A549 (cell line): ENCODE measurements around the gene GCK. TPM values are rescaled to one million over a fixed set of nuclear protein-coding genes. Genes with fewer than 3 reads are reported as not detected.

Experiments
- ATAC-seq, 2 experiments: fragments of 200-7000 bp in 1 of 2; fragments of >200 bp in 1 of 2; cut with Nextera tagmentation in 1 of 2; cut with Tn5 transposase in 1 of 2; 3 replicates each; pipeline versions ENCODE4 v1.8.0 to v1.9.1; 2018 to 2020; ENCODE audit warnings: mild to moderate bottlenecking in 1 of 2, moderate library complexity in 1 of 2
- CTCF ChIA-PET: fragments of 300-600 bp; sonication (Branson Sonifier 250); formaldehyde crosslinking; extraction: SDS; loops from one replicate; lab custom pipeline; 2021; ENCODE audit warnings: antibody characterized with exemption, inconsistent platforms; lab: Yijun Ruan, JAX
- POLR2A ChIA-PET: fragments of 350-600 bp; formaldehyde crosslinking; extraction: SDS; loops from one replicate; lab custom pipeline; 2021; ENCODE audit warnings: antibody characterized with exemption, inconsistent platforms; lab: Yijun Ruan, JAX
- DNase-seq, 2 experiments: peaks; one replicate each; pipeline versions ENCODE4 v3.0.0 to v3.0.0-alpha.2; 2011 to 2016; ENCODE audit warnings: low read depth in 1 of 2, low spot score in 1 of 2
- FAIRE-seq: peaks from 2 replicates; lab custom pipeline; 2011; peaks lifted over from hg19 to GRCh38; lab: Jason Lieb, UNC
- H3K27ac ChIP-seq, 2 experiments: fragments of >200 bp; sonication (Bioruptor Twin); formaldehyde crosslinking; 3 replicates each; pipeline ENCODE4 v1.5.1; 2016 to 2017
- H3K4me1 ChIP-seq: fragments of >200 bp; sonication (Bioruptor Twin); formaldehyde crosslinking; 3 replicates; pipeline ENCODE4 v1.6.1; 2016
- H3K4me2 ChIP-seq: fragments of >200 bp; sonication (Bioruptor Twin); formaldehyde crosslinking; 3 replicates; pipeline ENCODE4 v1.6.1; 2016
- H3K4me3 ChIP-seq: fragments of >200 bp; sonication (Bioruptor Twin); formaldehyde crosslinking; 3 replicates; pipeline ENCODE4 v1.5.1; 2016
- H3K9me3 ChIP-seq: fragments of >200 bp; sonication (Bioruptor Twin); formaldehyde crosslinking; 3 replicates; pipeline ENCODE4 v1.6.1; 2016
- BHLHE40 ChIP-seq: IDR thresholded peaks from 2 replicates; pipeline ENCODE4 v1.6.1; 2012; ENCODE audit warnings: low read depth, low read length, inconsistent platforms
- CBX2 ChIP-seq: fragments of 200-600 bp; sonication (generic); IDR thresholded peaks from 2 replicates; pipeline ENCODE4 v1.6.1; 2016; ENCODE audit warnings: low read depth, mild to moderate bottlenecking, borderline replicate concordance
- CBX8 ChIP-seq: fragments of 200-600 bp; sonication (generic); IDR thresholded peaks from 2 replicates; pipeline ENCODE4 v1.6.1; 2016
- EHF ChIP-seq: fragments of 250-450 bp; sonication (Bioruptor Pico); IDR thresholded peaks from 2 replicates; pipeline ENCODE4 v1.5.0; 2020; ENCODE audit warnings: mild to moderate bottlenecking
- EP300 ChIP-seq, 2 experiments: fragments of >200 bp; sonication (Bioruptor Twin); formaldehyde crosslinking; IDR thresholded peaks; 2 replicates in 1 of 2; 3 replicates in 1 of 2; pipeline ENCODE4 v1.6.1; 2016 to 2017
- ESRRA ChIP-seq: fragments of 150-350 bp; IDR thresholded peaks from 2 replicates; pipeline ENCODE4 v1.6.1; 2014; ENCODE audit warnings: mild to moderate bottlenecking, low read length, borderline replicate concordance
- FOSL2 ChIP-seq, 2 experiments: fragments of 450-650 bp in 1 of 2; fragments of >200 bp in 1 of 2; sonication (Bioruptor Twin) in 1 of 2; formaldehyde crosslinking; IDR thresholded peaks; 2 replicates each; pipeline versions ENCODE4 v1.5.0 to v1.6.1; 2016 to 2020; ENCODE audit warnings: mild to moderate bottlenecking in 1 of 2, moderate library complexity in 1 of 2
- HDAC2 ChIP-seq: fragments of 200-600 bp; sonication (generic); IDR thresholded peaks from 2 replicates; pipeline ENCODE4 v1.6.1; 2016
- HEYL ChIP-seq: fragments of 250-450 bp; sonication (Bioruptor Pico); IDR thresholded peaks from 2 replicates; pipeline ENCODE4 v1.8.0; 2021; ENCODE audit warnings: mild to moderate bottlenecking, moderate library complexity
- HOXA7 ChIP-seq: fragments of 250-450 bp; sonication (Bioruptor Pico); IDR thresholded peaks from 2 replicates; pipeline ENCODE4 v1.5.0; 2020; ENCODE audit warnings: mild to moderate bottlenecking, moderate library complexity
- JUN ChIP-seq, 2 experiments: fragments of >200 bp; sonication (Bioruptor Twin); formaldehyde crosslinking; IDR thresholded peaks; 2 replicates in 1 of 2; 3 replicates in 1 of 2; pipeline ENCODE4 v1.6.1; 2016 to 2017
- JUNB ChIP-seq: fragments of >200 bp; sonication (Bioruptor Twin); formaldehyde crosslinking; IDR thresholded peaks from 2 replicates; pipeline ENCODE4 v1.6.1; 2016
- MAX ChIP-seq: IDR thresholded peaks from 2 replicates; pipeline ENCODE4 v1.6.1; 2012
- NFE2L2 ChIP-seq: fragments of 150-350 bp; conservative IDR thresholded peaks from 2 replicates; pipeline ENCODE4 v1.6.1; 2014; ENCODE audit warnings: low read length
- NPAS2 ChIP-seq: fragments of 250-450 bp; sonication (Bioruptor Pico); IDR thresholded peaks from 2 replicates; pipeline ENCODE4 v1.8.0; 2022; ENCODE audit warnings: mild to moderate bottlenecking, moderate library complexity, borderline replicate concordance
- RCOR1 ChIP-seq: fragments of 150-350 bp; IDR thresholded peaks from 2 replicates; pipeline ENCODE4 v1.6.1; 2014; ENCODE audit warnings: antibody characterized with exemption, low read length, low read depth
- REST ChIP-seq: fragments of 200-600 bp; sonication (generic); IDR thresholded peaks from 2 replicates; pipeline ENCODE4 v1.6.1; 2016; ENCODE audit warnings: antibody characterized with exemption, mild to moderate bottlenecking, moderate library complexity
- TFCP2L1 ChIP-seq: fragments of 250-450 bp; sonication (Bioruptor Pico); IDR thresholded peaks from 2 replicates; pipeline ENCODE4 v1.5.0; 2021; ENCODE audit warnings: mild to moderate bottlenecking
- TP53 ChIP-seq: fragments of 250-450 bp; sonication (Bioruptor Pico); IDR thresholded peaks from 2 replicates; pipeline ENCODE4 v1.5.0; 2021; ENCODE audit warnings: mild to moderate bottlenecking, moderate library complexity
- ZC3H11A ChIP-seq: fragments of 450-650 bp; IDR thresholded peaks from 2 replicates; pipeline ENCODE4 v1.6.1; 2014; ENCODE audit warnings: antibody characterized with exemption, mild to moderate bottlenecking
- WGBS: methylation state at CpG from one replicate; pipeline ENCODE4 v1.1.6; 2017; ENCODE audit errors: missing lambda C conversion rate; 5-methylcytosine and 5-hydroxymethylcytosine counted together
- polyA plus RNA-seq, 4 experiments: library from polyadenylated mRNA; depleted of rRNA in 3 of 4; stranded (reverse); fragments of >200 nt; fragmentation: RNase III in 1 of 4; extraction: RNeasy Plus Mini Kit Qiagen cat#74134 plus additional on column Dnase treatment in 1 of 4; gene quantifications; 2 replicates in 3 of 4; 3 replicates in 1 of 4; pipeline ENCODE4 v1.2.3, GENCODE V29; 2011 to 2017
- TF ChIP-seq, protein P1 (sequence below): IDR thresholded peaks from 2 replicates; pipeline ENCODE4 v1.6.1; 2012; ENCODE audit warnings: low read depth, borderline replicate concordance
- TF ChIP-seq, protein P2 (sequence below): fragments of 450-650 bp; IDR thresholded peaks from 2 replicates; pipeline ENCODE4 v1.6.1; 2014; ENCODE audit warnings: antibody characterized with exemption
- TF ChIP-seq, protein P3 (sequence below): fragments of 250-450 bp; sonication (Bioruptor Pico); IDR thresholded peaks from 2 replicates; pipeline ENCODE4 v1.5.0; 2020; ENCODE audit warnings: low read depth, mild to moderate bottlenecking, moderate library complexity
- TF ChIP-seq, protein P4 (sequence below): fragments of 150-350 bp; IDR thresholded peaks from 2 replicates; pipeline ENCODE4 v1.6.1; 2014; ENCODE audit warnings: low read depth, mild to moderate bottlenecking, low read length
- TF ChIP-seq, protein P5 (sequence below): IDR thresholded peaks from 2 replicates; pipeline ENCODE4 v1.6.1; 2012

Gene GCK
- polyA plus RNA-seq, 2 of the 4 experiments (the other 2 are of a cell fraction), result 0.12 TPM; not detected in 1

- no peak for TF ChIP-seq MAX
- TF ChIP-seq NFE2L2, result no peak
- no peak for TF ChIP-seq EP300 (IDR thresholded peaks at IDR 0.05)
- no peak for TF ChIP-seq CBX8
- no peak for TF ChIP-seq ESRRA
- TF ChIP-seq JUNB, result no peak
- TF ChIP-seq RCOR1, result no peak
- TF ChIP-seq, protein P1, sequence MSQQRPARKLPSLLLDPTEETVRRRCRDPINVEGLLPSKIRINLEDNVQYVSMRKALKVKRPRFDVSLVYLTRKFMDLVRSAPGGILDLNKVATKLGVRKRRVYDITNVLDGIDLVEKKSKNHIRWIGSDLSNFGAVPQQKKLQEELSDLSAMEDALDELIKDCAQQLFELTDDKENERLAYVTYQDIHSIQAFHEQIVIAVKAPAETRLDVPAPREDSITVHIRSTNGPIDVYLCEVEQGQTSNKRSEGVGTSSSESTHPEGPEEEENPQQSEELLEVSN, result no peak
- no peak for TF ChIP-seq HDAC2
- TF ChIP-seq, protein P2, sequence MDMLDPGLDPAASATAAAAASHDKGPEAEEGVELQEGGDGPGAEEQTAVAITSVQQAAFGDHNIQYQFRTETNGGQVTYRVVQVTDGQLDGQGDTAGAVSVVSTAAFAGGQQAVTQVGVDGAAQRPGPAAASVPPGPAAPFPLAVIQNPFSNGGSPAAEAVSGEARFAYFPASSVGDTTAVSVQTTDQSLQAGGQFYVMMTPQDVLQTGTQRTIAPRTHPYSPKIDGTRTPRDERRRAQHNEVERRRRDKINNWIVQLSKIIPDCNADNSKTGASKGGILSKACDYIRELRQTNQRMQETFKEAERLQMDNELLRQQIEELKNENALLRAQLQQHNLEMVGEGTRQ, result no peak
- TF ChIP-seq ZC3H11A, result no peak
- H3K27ac ChIP-seq, result no peak overlapping the region
- no peak for FAIRE-seq
- no peak overlapping the region for H3K4me2 ChIP-seq
- no peak for DNase-seq
- H3K4me3 ChIP-seq, result no peak overlapping the region
- no peaks in the 10 kb centered on the region for H3K9me3 ChIP-seq
- WGBS, result 85% methylated on average over 4 of the region's 8 CpGs
- no peak for ATAC-seq
- H3K4me1 ChIP-seq, result no peaks in the 10 kb centered on the region
- ChIA-PET POLR2A (no interaction called here), CTCF (interaction anchor here (0.8 to 1.0 kb wide), 2 partner anchors 250 to 330 kb away, joined by 3 to 5 read pairs; no protein-coding TSS in a partner anchor)
These were observed 45.8 kb upstream of the GCK start for GRCh38 chr7:44235066-44235465.

DNA sequence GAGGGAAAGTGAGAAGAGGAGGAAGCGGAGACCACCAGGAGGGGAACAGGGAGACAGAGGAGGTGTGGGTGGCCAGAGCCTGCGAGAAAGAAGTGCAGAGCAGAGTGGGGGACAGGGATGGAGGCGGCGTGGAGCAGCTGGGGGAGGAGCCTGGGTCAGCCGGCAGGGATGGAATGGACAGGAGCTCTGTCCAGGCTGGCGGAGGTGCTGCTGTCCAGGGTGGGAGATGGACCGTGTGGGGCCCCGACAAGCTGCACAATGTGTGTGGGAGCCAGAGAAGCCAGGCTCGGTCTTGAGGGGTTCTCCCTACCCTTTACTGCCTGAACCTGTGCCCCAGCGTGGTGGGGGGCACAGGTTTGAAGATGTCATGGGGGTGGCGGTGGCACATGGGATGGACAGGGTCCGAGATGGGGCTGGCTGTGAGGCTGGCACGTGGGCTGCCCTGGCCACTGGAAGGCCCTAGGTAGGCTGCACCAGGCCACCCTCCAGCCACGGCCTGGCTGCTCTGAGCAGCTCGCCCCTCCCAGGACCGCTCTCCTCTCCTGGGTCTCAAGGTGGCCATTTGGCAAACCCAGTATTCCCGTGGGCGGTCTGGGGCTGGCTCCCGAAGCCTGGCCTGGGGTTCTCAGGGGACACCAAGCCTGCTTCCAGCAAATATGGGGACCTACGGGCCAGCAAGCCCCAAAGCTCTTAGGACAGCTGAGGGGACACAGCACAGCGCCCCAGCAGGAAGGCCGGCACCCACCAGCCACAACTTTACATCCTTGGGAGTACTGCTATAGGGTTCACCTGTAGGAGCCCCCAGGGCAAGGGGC is 43.9 kb upstream of the GCK start:
- H3K9me3 ChIP-seq, result no peaks in the 10 kb centered on the region
- ATAC-seq (no peak), FAIRE-seq (no peak), DNase-seq (no peak)
- no peak overlapping the region for H3K27ac ChIP-seq
- no peak overlapping the region for H3K4me3 ChIP-seq
- ChIA-PET CTCF (interaction anchor here (0.8 to 1.5 kb wide), 3 partner anchors 12 to 333 kb away, joined by 3 read pairs; no protein-coding TSS in a partner anchor), POLR2A (no interaction called here)
- WGBS, result 56% methylated on average over 16 of the region's 22 CpGs
- H3K4me2 ChIP-seq, result no peak overlapping the region
- no peaks in the 10 kb centered on the region for H3K4me1 ChIP-seq
- TF ChIP-seq, protein P3, sequence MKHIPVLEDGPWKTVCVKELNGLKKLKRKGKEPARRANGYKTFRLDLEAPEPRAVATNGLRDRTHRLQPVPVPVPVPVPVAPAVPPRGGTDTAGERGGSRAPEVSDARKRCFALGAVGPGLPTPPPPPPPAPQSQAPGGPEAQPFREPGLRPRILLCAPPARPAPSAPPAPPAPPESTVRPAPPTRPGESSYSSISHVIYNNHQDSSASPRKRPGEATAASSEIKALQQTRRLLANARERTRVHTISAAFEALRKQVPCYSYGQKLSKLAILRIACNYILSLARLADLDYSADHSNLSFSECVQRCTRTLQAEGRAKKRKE (CRISPR knock-in tag), result no peak
- TF ChIP-seq HEYL (CRISPR knock-in tag) (no peak), TP53 (CRISPR knock-in tag) (no peak), JUN (IDR thresholded peaks at IDR 0.05) (no peak), CBX2 (no peak), CBX8 (no peak)
- TF ChIP-seq, protein P4, sequence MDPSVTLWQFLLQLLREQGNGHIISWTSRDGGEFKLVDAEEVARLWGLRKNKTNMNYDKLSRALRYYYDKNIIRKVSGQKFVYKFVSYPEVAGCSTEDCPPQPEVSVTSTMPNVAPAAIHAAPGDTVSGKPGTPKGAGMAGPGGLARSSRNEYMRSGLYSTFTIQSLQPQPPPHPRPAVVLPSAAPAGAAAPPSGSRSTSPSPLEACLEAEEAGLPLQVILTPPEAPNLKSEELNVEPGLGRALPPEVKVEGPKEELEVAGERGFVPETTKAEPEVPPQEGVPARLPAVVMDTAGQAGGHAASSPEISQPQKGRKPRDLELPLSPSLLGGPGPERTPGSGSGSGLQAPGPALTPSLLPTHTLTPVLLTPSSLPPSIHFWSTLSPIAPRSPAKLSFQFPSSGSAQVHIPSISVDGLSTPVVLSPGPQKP, result no peak
- TF ChIP-seq, all 56 proteins: peak for 0

DNA sequence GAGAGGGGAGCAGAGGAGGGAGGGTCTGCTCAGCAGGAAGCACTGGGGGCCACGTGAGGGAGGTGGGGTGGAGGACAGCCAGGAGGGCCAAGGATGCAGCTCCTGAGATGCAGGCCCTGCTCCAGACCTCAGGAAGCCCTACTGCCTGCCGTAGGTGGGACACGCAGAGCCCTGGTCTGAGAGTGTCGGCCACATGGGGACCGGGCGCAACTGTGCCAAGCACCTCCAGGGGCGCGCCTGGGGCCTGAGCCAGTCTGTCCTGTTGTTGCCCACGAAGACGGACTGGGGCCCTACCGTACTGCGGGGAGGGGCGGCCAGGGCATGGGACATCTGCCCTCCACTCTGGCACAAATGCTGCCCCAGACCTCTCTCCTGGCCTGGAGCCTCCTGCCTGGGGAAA is 43.2 kb upstream of the GCK start:
- FAIRE-seq, result no peak
- ChIA-PET CTCF (interaction anchor here (0.8 to 5.1 kb wide), 5 partner anchors 8 to 333 kb away, joined by 3 to 31 read pairs (median 3); no protein-coding TSS in a partner anchor), POLR2A (no interaction called here)
- H3K27ac ChIP-seq, result no peak overlapping the region
- 0 out of 6 replicates have a peak, but pooled peaks of 1 of the 2 experiments have one; percentile 5 for ATAC-seq
- H3K9me3 ChIP-seq, result no peaks in the 10 kb centered on the region
- H3K4me2 ChIP-seq, result no peak overlapping the region
- 86% methylated on average over 7 of the region's 13 CpGs for WGBS
- DNase-seq, result no peak
- H3K4me3 ChIP-seq, result no peak overlapping the region
- no peaks in the 10 kb centered on the region for H3K4me1 ChIP-seq
- TF ChIP-seq REST (no peak), NPAS2 (CRISPR knock-in tag) (no peak), HOXA7 (no peak), FOSL2 (IDR thresholded peaks at IDR 0.05) (no peak), FOSL2 (CRISPR knock-in tag; IDR thresholded peaks at IDR 0.05) (no peak), RCOR1 (no peak), EHF (CRISPR knock-in tag) (no peak), TFCP2L1 (CRISPR knock-in tag) (no peak), ESRRA (no peak), BHLHE40 (no peak)
- TF ChIP-seq, protein P5, sequence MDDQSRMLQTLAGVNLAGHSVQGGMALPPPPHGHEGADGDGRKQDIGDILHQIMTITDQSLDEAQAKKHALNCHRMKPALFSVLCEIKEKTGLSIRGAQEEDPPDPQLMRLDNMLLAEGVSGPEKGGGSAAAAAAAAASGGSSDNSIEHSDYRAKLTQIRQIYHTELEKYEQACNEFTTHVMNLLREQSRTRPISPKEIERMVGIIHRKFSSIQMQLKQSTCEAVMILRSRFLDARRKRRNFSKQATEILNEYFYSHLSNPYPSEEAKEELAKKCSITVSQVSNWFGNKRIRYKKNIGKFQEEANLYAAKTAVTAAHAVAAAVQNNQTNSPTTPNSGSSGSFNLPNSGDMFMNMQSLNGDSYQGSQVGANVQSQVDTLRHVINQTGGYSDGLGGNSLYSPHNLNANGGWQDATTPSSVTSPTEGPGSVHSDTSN, result no peak
